H1 (cell line): ENCODE results near the gene ST6GALNAC3. TPM values are rescaled to one million over a fixed set of nuclear protein-coding genes. Genes with fewer than 3 reads are reported as not detected.

Source experiments
- ASH2L ChIP-seq: fragments of 200-600, 300-600 bp; sonication (generic); IDR thresholded peaks from one replicate; pipeline ENCODE4 v1.7.1; 2017; ENCODE audit warnings: low read length
- JUND ChIP-seq: IDR thresholded peaks from 2 replicates; pipeline ENCODE4 v1.6.1; 2011; ENCODE audit warnings: mild to moderate bottlenecking, improper control_type of control experiment, low read length
- KDM1A ChIP-seq: fragments of 200-600, 300-600 bp; sonication (generic); IDR thresholded peaks from 2 replicates; pipeline ENCODE4 v1.7.1; 2016; ENCODE audit warnings: mild to moderate bottlenecking, low read length, borderline replicate concordance
- NANOG ChIP-seq: IDR thresholded peaks from 2 replicates; pipeline ENCODE4 v1.6.1; 2011; ENCODE audit warnings: low read length, low read depth, mild to moderate bottlenecking, inconsistent platforms; ENCODE audit not compliant: insufficient read depth, poor library complexity, severe bottlenecking
- SRF ChIP-seq: IDR thresholded peaks from 2 replicates; pipeline ENCODE4 v1.6.1; 2011; ENCODE audit warnings: mild to moderate bottlenecking, low read depth, low read length, moderate library complexity
- polyA plus RNA-seq, 7 experiments: library from polyadenylated mRNA; depleted of rRNA in 3 of 7; stranded (reverse) in 5 of 7; unstranded in 2 of 7; fragments of >200 nt in 5 of 7; fragments of 200-250 nt in 2 of 7; gene quantifications; 1 replicate in 5 of 7; 2 replicates in 1 of 7; 4 replicates in 1 of 7; pipeline versions ENCODE4 v1.2.1 to v1.2.3, GENCODE V29; 2011 to 2013; ENCODE audit warnings: missing spikeins in 2 of 7, mixed read lengths in 2 of 7
- total RNA-seq: library from RNA; stranded (reverse); fragmentation: NEBNext Ultra II Directional; extraction: Animal tissue kit (Norgen Biotek cat#: 25700); gene quantifications from 2 replicates; pipeline ENCODE4 v1.2.1, GENCODE V29; 2021

The ST6GALNAC3 gene
- total and polyA plus RNA-seq, 2 of the 8 experiments (the other 6 are each of a cell fraction or from before 2014, with no cell fraction given): 4.9 to 19.0 TPM

DNA sequence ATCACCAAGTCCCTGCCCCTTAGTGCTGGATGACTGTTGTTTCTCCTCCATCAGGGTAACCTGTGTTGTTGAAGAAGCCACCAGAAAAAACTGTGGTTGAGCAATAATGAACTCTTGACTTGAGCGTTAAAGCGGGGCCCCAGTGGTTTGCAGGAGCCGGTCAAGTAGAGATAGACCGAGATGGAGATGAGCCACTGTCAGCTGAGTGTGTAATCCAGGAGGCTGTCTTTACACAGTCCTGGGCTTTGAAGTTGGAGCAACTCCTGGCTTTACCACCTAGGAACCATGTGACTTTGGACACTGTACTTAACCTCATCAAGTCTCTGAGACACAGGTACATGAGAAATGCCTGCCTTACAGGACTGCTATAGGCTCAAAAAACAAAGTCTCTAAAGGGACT lies 158.1 kb downstream of the ST6GALNAC3 start (continued):
- TF ChIP-seq NANOG: no peak
- TF ChIP-seq JUND: no peak
- TF ChIP-seq KDM1A: no peak
- TF ChIP-seq ASH2L: no peak
- no peak for TF ChIP-seq SRF
- TF ChIP-seq, all 59 proteins: peak for 0
